ENCODE data around the gene CDH15. TPM values are rescaled to one million over a fixed set of nuclear protein-coding genes. Genes with fewer than 3 reads are reported as not detected.

CDH15 gene
- total and polyA plus RNA-seq, 3 donors from 2014 or later = 1.4 to 3.0 (median 2.1) TPM

DNA sequence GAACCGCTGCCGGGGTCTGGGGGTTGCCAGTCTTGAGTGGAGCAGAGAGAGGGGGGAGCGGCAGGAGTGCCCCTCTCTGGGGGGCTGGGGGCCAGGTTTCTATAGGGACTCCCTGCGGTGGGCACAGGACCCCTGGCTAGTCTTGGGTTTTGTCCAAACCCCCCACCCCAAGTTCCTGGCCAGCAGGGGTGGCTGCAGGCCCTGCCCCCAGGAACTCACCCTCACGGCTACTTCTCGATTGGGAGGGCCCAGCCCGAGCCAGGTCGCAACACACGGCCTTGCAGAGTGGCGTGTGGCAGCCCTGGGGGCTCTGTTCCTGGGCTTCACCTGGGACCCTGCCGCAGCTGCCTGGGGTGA, 601 bp downstream of the CDH15 start:
- Histone ChIP-seq H3K9me3 (no peaks in the 10 kb centered on the region), H3K27ac (no peak overlapping the region), H3K36me3 (ENCODE audit: low read depth, missing control alignments) (no peaks in the 10 kb centered on the region), H3K4me3 (no peak overlapping the region), H3K4me1 (peaks cover 6% of the 10 kb centered on the region), H3K27me3 (no peaks in the 10 kb centered on the region)
- intact Hi-C loops (cut with DNase I; ENCODE audit: low total_unique reads) = no loop called here
- DNase-seq = no peak
- TF ChIP-seq POLR2A (IDR thresholded peaks at IDR 0.05) = no peak
- TF ChIP-seq, protein P1, sequence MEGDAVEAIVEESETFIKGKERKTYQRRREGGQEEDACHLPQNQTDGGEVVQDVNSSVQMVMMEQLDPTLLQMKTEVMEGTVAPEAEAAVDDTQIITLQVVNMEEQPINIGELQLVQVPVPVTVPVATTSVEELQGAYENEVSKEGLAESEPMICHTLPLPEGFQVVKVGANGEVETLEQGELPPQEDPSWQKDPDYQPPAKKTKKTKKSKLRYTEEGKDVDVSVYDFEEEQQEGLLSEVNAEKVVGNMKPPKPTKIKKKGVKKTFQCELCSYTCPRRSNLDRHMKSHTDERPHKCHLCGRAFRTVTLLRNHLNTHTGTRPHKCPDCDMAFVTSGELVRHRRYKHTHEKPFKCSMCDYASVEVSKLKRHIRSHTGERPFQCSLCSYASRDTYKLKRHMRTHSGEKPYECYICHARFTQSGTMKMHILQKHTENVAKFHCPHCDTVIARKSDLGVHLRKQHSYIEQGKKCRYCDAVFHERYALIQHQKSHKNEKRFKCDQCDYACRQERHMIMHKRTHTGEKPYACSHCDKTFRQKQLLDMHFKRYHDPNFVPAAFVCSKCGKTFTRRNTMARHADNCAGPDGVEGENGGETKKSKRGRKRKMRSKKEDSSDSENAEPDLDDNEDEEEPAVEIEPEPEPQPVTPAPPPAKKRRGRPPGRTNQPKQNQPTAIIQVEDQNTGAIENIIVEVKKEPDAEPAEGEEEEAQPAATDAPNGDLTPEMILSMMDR (IDR thresholded peaks at IDR 0.05) = no peak
- WGBS, 2 donors = 72 to 79% methylated on average over 6 to 11 of the region's 11 CpGs

DNA sequence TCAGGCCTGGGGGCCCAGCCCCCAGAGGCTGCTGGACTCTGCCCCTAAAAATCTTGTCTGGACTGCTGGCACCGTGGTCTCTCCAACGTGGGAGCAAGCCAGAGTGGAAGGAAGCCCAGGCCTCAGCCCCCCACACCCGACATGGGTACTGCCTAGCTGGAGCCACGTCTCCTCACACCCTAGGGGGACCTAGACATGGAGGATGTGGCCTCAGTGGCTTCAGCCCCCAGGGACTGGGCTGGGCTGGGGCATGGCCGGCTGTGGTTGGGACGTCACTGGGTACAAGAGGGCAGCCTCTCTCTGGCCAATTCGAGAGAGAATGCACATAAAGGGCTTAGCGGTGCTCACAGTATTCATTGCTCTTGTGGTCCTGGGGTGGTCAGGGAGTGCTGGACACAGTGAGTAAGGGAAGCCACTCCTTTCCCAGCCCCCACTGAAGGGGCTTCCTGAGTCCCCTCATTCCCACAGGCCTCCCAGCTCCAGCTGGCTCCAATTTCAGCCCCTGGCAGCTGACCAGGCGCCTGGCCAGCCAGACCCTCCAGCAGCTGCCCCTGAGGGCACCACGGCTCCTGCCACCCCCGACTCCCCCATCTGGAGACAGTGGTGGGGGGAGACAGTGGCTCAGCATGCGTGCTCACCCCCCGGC, 1.1 kb downstream of the CDH15 start:
- Histone ChIP-seq H3K27me3 (no peaks in the 10 kb centered on the region), H3K9me3 (no peaks in the 10 kb centered on the region), H3K4me3 (no peak overlapping the region), H3K4me1 (peaks cover 5% of the 10 kb centered on the region), H3K36me3 (ENCODE audit: low read depth, missing control alignments) (no peaks in the 10 kb centered on the region), H3K27ac (no peak overlapping the region)
- intact Hi-C loops (cut with DNase I; ENCODE audit: low total_unique reads) = no loop called here
- 64 to 68% methylated on average over 6 to 13 of the region's 13 CpGs for WGBS, 2 donors
- no peak for DNase-seq
- TF ChIP-seq, protein P1 (IDR thresholded peaks at IDR 0.05) = no peak
- TF ChIP-seq POLR2A (IDR thresholded peaks at IDR 0.05) = no peak

DNA sequence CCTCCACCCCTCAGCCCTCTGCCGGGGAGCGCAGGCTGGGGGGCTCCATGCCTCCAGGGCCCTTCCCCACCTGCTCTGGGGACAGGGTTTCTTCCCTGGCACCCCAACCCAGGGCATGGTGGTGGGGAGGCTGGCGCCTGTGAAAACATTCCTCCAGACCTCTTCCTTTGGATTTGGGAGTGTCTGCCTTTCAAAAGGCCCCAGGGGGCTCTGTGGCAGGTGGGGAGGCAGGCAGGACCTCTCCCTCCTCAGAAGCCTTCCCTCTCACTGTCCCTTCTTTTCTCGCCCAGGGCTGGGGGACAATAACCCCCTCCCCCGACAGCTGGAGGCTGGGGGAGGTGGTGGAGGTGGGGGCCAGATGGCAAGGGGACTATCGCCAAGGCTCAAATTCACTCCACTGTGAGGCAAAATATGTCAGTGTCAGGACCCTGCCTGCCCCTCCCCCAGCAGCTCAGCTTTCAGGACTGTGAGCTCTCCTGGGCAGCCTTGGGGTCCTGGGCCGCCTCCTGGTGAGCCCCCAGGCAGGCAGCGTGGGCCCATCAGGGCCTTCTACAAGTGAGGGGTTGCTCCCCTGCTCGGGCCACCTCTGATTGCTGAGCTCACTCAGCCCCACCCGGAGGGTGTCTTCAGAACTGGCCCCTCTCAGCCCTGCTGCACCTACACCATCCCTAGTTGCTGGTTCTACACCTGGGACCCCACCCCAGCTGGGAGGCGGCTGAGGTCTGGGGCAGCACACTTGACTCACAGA, 1.8 kb downstream of the CDH15 start:
- TF ChIP-seq, protein P1 (IDR thresholded peaks at IDR 0.05) = no peak
- no peak for TF ChIP-seq POLR2A (IDR thresholded peaks at IDR 0.05)
- no peak overlapping the region for H3K4me3 ChIP-seq
- no peaks in the 10 kb centered on the region for H3K36me3 ChIP-seq (ENCODE audit: low read depth, missing control alignments)
- no peaks in the 10 kb centered on the region for H3K27me3 ChIP-seq
- peaks cover 5% of the 10 kb centered on the region for H3K4me1 ChIP-seq
- intact Hi-C loops (cut with DNase I; ENCODE audit: low total_unique reads) = no loop called here
- no peaks in the 10 kb centered on the region for H3K9me3 ChIP-seq
- WGBS, 2 donors = 65 to 77% methylated on average over 4 to 11 of the region's 11 CpGs
- DNase-seq = no peak
- H3K27ac ChIP-seq = no peak overlapping the region

DNA sequence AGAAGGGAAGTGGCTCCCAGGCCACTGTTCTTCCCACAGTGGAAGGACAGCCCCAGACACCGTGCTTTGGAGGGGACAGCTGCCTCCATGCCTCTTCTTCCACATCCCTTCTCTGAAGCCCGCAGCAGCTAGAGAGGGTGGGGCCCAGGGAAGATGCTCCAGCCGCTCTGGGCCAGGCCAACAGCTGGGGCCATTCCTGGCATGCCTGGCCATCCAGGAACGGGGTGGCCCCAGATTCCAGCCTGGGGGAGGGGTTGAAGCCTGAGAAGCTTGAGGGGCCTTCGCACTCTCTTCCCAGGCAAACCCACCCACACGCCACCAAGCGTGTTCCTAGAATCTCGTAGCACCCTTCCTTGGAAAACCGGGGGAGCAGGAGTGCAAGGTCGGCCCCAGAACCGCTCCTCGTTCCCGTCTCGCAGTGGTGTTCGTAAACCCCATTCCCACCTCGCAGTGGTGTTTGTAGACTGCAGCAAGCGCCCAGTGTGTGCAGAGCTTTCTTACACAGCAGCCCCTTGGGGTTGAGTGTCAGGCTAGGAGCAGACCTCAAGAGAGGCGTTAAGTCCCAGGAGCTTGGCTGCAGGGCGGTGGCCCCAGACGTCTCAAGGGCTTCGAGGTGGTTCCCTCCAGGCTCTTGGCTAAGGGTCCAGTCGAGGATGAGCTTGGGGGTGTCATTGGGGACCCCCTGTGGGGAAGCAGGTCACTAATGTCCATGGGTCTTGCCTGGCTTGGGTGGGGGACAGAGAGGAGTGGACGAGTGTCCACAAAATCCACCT, 2.7 kb downstream of the CDH15 start:
- no peaks in the 10 kb centered on the region for H3K27me3 ChIP-seq

More for the DNA sequence above, 2.7 kb downstream of the CDH15 start:
- Histone ChIP-seq H3K36me3 (ENCODE audit: low read depth, missing control alignments) (no peaks in the 10 kb centered on the region), H3K27ac (no peak overlapping the region), H3K4me1 (peaks cover 5% of the 10 kb centered on the region), H3K4me3 (no peak overlapping the region), H3K9me3 (no peaks in the 10 kb centered on the region)
- no peak for DNase-seq
- TF ChIP-seq, protein P1 (IDR thresholded peaks at IDR 0.05) = no peak
- TF ChIP-seq POLR2A (IDR thresholded peaks at IDR 0.05) = no peak
- intact Hi-C loops (cut with DNase I; ENCODE audit: low total_unique reads) = no loop called here
- 70 to 71% methylated on average over 16 to 23 of the region's 23 CpGs for WGBS, 2 donors
